ENCODE data around the gene ZZZ3.

ZZZ3 gene

GRCh38 chr1:77682460-77683159 is at the start of gene ZZZ3 (continued):
- TF ChIP-seq ZNF366 (tag by site-specific recombination; conservative IDR thresholded peaks at IDR 0.05), result no peak
- 0 out of 2 replicates have a peak, but pooled peaks have one; percentile 38 for TF ChIP-seq ZBTB8A (tag by site-specific recombination; IDR thresholded peaks at IDR 0.05)
- TF ChIP-seq ZNF660 (tag by site-specific recombination; IDR thresholded peaks at IDR 0.05), result peak; percentile 46
- no peak for TF ChIP-seq ZNF707 (tag by site-specific recombination; IDR thresholded peaks at IDR 0.05)
- 0 out of 2 replicates have a peak, but pooled peaks have one; percentile 31 for TF ChIP-seq ZFP37 (tag by site-specific recombination; IDR thresholded peaks at IDR 0.05)
- TF ChIP-seq, protein P1, sequence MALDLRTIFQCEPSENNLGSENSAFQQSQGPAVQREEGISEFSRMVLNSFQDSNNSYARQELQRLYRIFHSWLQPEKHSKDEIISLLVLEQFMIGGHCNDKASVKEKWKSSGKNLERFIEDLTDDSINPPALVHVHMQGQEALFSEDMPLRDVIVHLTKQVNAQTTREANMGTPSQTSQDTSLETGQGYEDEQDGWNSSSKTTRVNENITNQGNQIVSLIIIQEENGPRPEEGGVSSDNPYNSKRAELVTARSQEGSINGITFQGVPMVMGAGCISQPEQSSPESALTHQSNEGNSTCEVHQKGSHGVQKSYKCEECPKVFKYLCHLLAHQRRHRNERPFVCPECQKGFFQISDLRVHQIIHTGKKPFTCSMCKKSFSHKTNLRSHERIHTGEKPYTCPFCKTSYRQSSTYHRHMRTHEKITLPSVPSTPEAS (tag by site-specific recombination; IDR thresholded peaks at IDR 0.05), result no peak
- TF ChIP-seq, protein P2, sequence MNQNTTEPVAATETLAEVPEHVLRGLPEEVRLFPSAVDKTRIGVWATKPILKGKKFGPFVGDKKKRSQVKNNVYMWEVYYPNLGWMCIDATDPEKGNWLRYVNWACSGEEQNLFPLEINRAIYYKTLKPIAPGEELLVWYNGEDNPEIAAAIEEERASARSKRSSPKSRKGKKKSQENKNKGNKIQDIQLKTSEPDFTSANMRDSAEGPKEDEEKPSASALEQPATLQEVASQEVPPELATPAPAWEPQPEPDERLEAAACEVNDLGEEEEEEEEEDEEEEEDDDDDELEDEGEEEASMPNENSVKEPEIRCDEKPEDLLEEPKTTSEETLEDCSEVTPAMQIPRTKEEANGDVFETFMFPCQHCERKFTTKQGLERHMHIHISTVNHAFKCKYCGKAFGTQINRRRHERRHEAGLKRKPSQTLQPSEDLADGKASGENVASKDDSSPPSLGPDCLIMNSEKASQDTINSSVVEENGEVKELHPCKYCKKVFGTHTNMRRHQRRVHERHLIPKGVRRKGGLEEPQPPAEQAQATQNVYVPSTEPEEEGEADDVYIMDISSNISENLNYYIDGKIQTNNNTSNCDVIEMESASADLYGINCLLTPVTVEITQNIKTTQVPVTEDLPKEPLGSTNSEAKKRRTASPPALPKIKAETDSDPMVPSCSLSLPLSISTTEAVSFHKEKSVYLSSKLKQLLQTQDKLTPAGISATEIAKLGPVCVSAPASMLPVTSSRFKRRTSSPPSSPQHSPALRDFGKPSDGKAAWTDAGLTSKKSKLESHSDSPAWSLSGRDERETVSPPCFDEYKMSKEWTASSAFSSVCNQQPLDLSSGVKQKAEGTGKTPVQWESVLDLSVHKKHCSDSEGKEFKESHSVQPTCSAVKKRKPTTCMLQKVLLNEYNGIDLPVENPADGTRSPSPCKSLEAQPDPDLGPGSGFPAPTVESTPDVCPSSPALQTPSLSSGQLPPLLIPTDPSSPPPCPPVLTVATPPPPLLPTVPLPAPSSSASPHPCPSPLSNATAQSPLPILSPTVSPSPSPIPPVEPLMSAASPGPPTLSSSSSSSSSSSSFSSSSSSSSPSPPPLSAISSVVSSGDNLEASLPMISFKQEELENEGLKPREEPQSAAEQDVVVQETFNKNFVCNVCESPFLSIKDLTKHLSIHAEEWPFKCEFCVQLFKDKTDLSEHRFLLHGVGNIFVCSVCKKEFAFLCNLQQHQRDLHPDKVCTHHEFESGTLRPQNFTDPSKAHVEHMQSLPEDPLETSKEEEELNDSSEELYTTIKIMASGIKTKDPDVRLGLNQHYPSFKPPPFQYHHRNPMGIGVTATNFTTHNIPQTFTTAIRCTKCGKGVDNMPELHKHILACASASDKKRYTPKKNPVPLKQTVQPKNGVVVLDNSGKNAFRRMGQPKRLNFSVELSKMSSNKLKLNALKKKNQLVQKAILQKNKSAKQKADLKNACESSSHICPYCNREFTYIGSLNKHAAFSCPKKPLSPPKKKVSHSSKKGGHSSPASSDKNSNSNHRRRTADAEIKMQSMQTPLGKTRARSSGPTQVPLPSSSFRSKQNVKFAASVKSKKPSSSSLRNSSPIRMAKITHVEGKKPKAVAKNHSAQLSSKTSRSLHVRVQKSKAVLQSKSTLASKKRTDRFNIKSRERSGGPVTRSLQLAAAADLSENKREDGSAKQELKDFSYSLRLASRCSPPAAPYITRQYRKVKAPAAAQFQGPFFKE (tag by site-specific recombination; IDR thresholded peaks at IDR 0.05; ENCODE audit: borderline replicate concordance), result no peak
- TF ChIP-seq OSR2 (tag by site-specific recombination; IDR thresholded peaks at IDR 0.05), result 0 out of 2 replicates have a peak, but pooled peaks have one; percentile 15
- TF ChIP-seq PRDM6 (tag by site-specific recombination; IDR thresholded peaks at IDR 0.05), result 0 out of 2 replicates have a peak, but pooled peaks have one; percentile 16
- TF ChIP-seq, protein P3, sequence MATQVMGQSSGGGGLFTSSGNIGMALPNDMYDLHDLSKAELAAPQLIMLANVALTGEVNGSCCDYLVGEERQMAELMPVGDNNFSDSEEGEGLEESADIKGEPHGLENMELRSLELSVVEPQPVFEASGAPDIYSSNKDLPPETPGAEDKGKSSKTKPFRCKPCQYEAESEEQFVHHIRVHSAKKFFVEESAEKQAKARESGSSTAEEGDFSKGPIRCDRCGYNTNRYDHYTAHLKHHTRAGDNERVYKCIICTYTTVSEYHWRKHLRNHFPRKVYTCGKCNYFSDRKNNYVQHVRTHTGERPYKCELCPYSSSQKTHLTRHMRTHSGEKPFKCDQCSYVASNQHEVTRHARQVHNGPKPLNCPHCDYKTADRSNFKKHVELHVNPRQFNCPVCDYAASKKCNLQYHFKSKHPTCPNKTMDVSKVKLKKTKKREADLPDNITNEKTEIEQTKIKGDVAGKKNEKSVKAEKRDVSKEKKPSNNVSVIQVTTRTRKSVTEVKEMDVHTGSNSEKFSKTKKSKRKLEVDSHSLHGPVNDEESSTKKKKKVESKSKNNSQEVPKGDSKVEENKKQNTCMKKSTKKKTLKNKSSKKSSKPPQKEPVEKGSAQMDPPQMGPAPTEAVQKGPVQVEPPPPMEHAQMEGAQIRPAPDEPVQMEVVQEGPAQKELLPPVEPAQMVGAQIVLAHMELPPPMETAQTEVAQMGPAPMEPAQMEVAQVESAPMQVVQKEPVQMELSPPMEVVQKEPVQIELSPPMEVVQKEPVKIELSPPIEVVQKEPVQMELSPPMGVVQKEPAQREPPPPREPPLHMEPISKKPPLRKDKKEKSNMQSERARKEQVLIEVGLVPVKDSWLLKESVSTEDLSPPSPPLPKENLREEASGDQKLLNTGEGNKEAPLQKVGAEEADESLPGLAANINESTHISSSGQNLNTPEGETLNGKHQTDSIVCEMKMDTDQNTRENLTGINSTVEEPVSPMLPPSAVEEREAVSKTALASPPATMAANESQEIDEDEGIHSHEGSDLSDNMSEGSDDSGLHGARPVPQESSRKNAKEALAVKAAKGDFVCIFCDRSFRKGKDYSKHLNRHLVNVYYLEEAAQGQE (tag by site-specific recombination; IDR thresholded peaks at IDR 0.05), result peak; percentile 29; the same call in 1 of the 2 replicates
- no peak for TF ChIP-seq ZBTB1 (tag by site-specific recombination; IDR thresholded peaks at IDR 0.05)
- TF ChIP-seq ZNF184 (tag by site-specific recombination; IDR thresholded peaks at IDR 0.05), result no peak
- no peak for TF ChIP-seq ZNF23 (tag by site-specific recombination; IDR thresholded peaks at IDR 0.05; ENCODE audit: borderline replicate concordance)
- no peak for TF ChIP-seq ZBTB48 (tag by site-specific recombination; IDR thresholded peaks at IDR 0.05)
- peak; percentile 98 for TF ChIP-seq ZBTB20 (tag by site-specific recombination; IDR thresholded peaks at IDR 0.05)
- TF ChIP-seq ZIC2 (tag by site-specific recombination; IDR thresholded peaks at IDR 0.05), result no peak
- no peak for TF ChIP-seq ZNF791 (tag by site-specific recombination; IDR thresholded peaks at IDR 0.05)
- TF ChIP-seq ZNF658 (tag by site-specific recombination; IDR thresholded peaks at IDR 0.05), result no peak
- TF ChIP-seq, protein P4, sequence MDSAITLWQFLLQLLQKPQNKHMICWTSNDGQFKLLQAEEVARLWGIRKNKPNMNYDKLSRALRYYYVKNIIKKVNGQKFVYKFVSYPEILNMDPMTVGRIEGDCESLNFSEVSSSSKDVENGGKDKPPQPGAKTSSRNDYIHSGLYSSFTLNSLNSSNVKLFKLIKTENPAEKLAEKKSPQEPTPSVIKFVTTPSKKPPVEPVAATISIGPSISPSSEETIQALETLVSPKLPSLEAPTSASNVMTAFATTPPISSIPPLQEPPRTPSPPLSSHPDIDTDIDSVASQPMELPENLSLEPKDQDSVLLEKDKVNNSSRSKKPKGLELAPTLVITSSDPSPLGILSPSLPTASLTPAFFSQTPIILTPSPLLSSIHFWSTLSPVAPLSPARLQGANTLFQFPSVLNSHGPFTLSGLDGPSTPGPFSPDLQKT (IDR thresholded peaks at IDR 0.05; ENCODE audit: borderline replicate concordance, low read depth, low read length), result no peak
- TF ChIP-seq HOXD13 (CRISPR knock-in tag; IDR thresholded peaks at IDR 0.05; ENCODE audit: borderline replicate concordance), result no peak
- TF ChIP-seq ZNF768 (tag by site-specific recombination; IDR thresholded peaks at IDR 0.05), result no peak
- TF ChIP-seq ZNF175 (tag by site-specific recombination; IDR thresholded peaks at IDR 0.05), result no peak
- no peak for TF ChIP-seq ZNF121 (tag by site-specific recombination; IDR thresholded peaks at IDR 0.05)
- no peak for TF ChIP-seq ZNF426 (tag by site-specific recombination; IDR thresholded peaks at IDR 0.05)
- TF ChIP-seq SP3 (tag by site-specific recombination; IDR thresholded peaks at IDR 0.05), result peak; percentile 36; the same call in 1 of the 2 replicates
- no peak for TF ChIP-seq ZNF473 (tag by site-specific recombination; IDR thresholded peaks at IDR 0.05)
- no peak for TF ChIP-seq ZNF274 (IDR thresholded peaks at IDR 0.05; ENCODE audit: low read length)
- no peak for TF ChIP-seq ZNF274 (tag by site-specific recombination; IDR thresholded peaks at IDR 0.05; ENCODE audit: borderline replicate concordance)

Measured in HEK293 (cell line).